Measurements from ENCODE around the gene SUMF1.

SUMF1 gene

GRCh38 chr3:4411236-4411635 lies 55.8 kb downstream of the SUMF1 start:
- DNase-seq: no peak

GRCh38 chr3:4410606-4411005 lies 56.5 kb downstream of the SUMF1 start:
- no peak for DNase-seq

DNA sequence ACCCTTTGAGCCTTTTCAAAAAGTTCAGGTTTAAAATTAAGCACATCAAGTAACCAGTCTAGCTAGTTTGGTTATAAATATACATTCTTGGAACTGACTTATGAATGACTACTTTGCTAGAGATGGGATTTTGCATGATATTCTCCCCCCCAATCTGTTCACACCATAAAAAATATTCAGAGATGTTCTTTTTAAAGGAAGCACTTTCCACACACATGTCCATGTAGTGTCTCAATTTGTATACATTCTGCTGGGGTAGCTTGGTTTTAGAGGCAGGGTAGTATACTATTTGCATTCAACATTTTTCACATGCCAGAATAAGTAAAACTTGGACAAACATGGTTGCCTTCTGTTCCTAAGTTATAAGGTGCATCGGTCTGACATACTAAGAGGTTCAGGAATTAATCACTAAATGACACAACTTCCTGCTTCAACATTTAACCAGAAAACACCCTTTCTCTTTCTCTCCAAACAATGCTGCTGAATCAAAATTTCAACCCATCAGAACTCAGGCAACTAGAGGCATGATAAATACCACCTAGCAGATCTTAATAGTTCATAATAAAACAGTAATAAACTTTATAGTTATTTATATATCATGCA lies 57.0 kb downstream of the SUMF1 start:
- DNase-seq: no peak

- no peak for DNase-seq
Measured at GRCh38 chr3:4409415-4409814, 57.7 kb downstream of the SUMF1 start.

- no peak for DNase-seq
Measured at GRCh38 chr3:4408958-4409357, 58.1 kb downstream of the SUMF1 start.

DNA sequence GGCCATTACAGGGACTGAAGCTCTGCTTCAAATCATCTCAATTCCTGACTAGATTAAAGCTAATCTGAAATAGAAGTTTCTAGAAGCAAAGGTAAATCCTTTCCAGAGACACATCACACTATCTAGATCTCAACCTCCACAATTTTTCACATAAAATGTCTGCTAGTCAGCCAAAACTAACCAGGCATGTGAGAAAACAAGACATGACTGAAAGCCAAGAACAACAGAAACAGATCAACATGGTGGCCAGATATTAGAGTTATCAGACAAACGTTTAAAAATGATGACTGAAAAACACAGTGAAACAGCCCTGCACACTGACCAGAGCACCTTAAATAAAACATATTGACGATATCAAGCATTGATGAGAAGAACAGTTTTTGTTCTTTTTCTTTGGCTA lies 59.1 kb downstream of the SUMF1 start:
- DNase-seq: no peak

DNA sequence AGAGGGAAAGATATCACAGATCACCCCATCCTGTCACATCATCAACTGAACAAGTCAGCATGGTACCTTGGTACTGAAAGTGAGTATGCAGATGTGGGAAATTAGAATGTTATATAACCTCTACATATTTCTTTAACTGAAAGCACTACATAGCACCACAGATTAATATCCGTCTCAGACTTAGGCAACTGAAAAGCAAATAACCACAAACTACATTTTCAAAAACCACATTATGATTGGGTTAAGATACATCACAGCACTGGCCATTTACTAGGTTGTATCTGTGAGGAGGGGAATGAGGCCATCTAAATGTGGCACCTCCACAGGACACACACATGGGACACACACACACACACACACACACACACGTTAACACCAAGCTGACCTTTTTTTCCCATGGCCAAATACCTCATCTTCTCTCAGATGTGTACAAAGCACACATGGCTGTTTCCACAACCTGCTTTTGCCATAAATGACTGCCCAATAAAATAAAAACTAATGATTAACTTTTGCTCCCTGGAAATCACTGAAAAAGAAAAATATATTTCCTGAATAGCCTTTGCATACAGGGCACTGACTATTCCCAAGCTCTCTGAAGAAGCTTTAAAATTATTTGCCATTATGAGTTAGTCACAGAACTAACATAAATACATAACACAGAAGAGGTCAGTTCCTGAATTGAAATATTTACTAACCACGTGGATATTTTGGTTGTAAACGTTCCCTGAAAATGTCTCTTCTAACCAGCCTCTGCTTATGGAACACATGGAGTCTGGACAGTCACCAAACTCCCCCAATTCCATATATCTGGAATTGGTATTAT lies 60.1 kb downstream of the SUMF1 start:
- DNase-seq: no peak

DNA sequence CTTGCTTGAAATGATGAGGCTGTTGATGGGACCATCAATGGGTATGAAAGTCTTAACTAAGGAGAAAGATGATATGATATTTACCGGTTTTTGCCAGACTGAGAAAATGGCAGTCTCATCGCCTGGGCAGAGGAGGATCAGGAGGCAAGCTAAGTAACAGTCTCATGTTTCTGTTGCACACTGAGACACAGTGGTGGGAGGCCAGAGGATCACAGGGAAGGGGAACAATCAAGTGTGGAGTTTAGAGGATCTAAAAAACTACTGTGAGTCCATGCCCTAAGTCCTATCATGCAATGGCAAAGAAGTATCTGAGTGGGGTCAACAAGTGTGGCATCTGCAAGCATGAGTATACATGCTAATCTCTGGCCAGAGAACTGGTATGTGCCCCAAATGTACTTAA lies 62.2 kb downstream of the SUMF1 start:
- DNase-seq: no peak

- no peak for DNase-seq
Measured at GRCh38 chr3:4401441-4401840, 65.6 kb downstream of the SUMF1 start.

DNA sequence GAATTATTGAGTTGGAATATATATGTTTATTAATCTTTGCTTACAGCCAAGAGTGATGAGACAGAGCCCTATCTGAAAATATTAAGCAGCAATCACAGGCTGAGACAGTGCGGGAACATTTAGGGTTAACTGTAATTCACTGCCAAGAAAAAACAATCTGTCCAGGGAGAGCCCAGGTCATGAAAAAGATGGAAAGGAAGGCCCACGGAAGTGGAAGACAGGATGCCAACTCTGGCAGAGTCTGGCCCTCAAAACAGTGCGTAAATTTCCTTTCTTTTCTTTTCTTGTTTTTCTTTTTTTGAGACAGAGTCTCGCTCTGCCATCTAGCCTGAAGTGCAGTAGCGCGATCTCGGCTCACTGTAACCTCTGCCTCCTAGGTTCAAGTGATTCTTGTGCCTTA lies 67.6 kb downstream of the SUMF1 start:
- DNase-seq: no peak

DNA sequence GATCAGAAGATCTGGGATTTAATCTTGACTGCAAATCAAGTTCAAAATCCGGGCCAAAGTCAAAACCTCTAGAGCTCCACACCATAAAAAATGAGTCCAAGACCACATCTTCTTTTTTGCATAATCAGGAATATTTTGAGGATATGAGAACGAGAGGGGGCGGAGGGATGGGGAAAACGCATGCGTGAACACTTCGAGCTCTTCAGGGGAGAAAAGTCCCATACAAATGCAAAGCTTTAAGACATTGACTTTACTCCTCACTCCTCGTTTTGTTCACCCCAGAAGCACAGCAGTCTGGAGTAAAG lies 68.2 kb downstream of the SUMF1 start:
- no peak for DNase-seq

DNA sequence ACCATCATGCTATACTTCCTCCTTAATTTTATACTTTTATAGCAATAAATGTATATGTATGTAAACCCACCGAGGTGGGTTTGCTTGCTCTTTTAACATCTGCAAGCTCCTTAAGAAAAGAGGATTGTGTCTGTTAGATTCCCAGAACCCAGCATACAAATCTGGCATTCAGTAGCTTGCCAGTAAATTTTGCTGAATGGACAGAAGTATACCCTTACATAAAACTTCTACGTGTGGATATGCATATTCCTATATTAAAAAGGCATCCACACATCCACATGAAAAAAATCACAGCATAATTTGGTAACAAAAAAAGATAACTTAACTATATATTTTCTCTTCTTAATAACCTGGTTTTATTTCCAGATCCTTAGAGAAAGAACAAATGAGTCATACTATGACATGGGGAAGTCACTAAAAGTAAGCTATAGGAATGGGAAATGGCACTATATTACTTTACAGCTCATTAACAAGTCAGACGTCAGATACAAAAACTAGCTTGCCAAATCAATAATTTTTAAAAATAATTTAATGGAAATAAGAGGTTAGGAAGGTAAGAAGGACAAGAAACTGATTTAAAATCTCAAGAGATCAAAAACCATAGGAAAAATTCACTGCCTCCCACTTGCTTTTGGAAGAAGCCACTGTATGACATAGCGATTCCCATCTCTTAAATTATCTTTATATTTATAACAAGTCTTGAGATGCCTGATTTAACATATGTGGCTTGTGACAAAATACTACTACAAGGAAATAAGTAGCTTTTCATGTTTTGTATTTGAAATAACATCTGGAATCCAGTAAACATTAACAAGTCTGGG lies 68.7 kb downstream of the SUMF1 start:
- no peak for DNase-seq

- no peak for DNase-seq
Measured at GRCh38 chr3:4397466-4397865, 69.6 kb downstream of the SUMF1 start.

- DNase-seq: no peak
Measured at GRCh38 chr3:4396542-4396941, 70.5 kb downstream of the SUMF1 start.

DNA sequence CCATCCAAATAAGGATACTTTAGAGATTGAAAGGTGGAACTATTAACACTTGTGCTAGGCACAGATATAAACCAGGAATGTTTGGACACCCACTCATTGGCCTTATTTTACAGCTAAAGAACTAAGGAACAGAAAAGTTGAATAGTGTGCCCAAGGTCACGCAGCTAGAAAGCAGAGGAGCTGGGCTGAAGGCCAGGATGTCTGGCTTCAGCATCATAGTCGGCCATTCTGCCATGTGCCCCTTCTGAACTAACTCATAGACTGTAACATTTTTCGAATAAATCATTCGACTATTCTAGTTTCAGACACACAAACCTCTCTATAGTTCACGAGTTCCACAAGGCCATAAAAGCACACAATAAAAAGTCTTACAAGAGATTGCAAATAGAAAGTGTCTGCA lies 71.1 kb downstream of the SUMF1 start:
- DNase-seq: no peak

GRCh38 chr3:4395448-4395847 lies 71.6 kb downstream of the SUMF1 start:
- DNase-seq: no peak

DNA sequence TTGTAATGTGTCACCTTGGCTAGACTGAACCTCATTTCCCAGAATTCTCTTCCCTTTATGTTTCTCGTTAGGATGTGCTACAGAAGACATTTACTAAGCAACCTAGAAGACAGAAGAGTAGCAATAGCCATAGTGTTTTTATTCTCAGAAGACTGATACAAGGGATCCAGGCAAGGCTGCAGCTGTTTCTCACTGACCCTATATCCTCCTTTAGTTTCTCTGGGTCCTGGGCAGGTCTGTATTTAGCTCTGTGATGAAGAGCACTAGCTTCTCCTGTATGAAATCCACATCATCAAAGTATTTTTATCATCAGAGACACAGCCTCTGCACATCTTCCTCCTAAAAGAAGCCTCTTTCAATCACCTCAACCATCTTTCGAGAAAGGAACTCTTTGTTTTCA lies 72.5 kb downstream of the SUMF1 start:
- no peak for DNase-seq

DNA sequence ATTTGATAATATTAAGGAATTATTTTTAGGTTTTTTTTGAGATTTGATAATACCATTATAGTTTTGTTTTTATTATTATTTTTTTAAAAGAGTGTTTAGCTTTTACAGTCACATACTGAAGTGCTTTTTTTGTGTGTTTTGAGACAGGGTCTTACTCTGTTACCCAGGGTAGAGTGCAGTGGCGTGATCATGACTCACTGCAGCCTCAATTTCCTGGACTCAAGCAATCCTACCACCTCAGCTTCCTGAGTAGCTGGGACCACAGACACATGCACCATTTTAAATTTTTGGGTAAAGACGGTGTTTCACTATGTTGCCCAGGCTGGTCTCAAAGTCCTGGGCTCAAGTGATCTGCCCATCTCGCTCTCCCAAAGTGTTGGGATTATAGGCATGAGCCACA lies 73.0 kb downstream of the SUMF1 start:
- peak; percentile 28 for DNase-seq

GRCh38 chr3:4392992-4393391 lies 74.1 kb downstream of the SUMF1 start:
- DNase-seq: no peak

DNA sequence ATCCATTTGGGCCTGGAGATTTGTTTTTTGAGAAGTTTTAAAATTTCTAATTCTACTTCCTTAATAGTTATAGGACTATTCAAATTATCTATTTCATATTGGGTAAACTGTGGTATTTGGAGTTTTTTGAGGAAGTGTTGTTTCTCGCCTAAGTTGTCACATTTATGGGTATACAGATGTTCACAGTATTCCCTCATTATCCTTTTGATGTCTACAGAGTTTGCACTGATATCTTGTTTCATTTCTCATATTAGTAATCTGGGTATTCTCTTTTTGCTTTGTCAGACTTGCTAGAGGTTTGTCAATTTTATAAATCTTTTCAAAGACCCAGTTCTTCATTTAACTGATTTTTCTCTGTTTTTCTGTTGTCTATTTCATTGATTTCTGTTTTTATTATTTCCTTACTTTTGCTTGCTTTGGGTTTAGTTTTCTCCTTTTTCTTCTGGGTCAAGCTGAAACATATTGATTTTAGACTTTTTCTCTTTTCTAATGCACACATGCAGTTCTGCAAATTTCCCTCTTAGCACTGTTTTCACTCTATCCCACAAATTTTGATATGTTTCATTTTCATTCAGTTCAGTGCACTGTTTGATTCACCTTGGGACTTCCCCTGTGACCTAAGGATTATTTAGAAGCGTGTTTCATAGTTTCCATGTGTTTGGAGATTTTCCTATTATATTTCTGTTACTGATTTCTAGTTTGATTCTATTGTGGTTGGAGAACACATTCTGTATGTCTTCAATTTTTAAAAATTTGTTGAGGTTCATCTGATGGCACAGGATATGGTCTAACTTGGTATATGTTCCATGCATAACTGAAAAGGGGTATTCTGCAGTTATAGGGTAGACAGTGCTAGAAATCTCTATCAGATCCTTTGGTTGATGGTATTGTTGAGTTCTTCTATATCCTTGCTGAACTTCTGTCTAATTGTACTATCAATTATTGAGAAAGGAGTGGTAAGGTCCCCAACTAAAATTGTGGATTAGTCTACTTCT lies 79.6 kb downstream of the SUMF1 start:
- no peak for DNase-seq

- no peak for DNase-seq
Measured at GRCh38 chr3:4385201-4385600, 81.9 kb downstream of the SUMF1 start.

- no peak for DNase-seq
Measured at GRCh38 chr3:4380013-4380412, 87.1 kb downstream of the SUMF1 start.

- DNase-seq: no peak
Measured at GRCh38 chr3:4376499-4376898, 90.6 kb downstream of the SUMF1 start.
